NCI-H1092 (cell line): ENCODE data around the gene EEF2KMT.
"Not testable (repeated sequence)": the region's sequence is repeated elsewhere in the genome, so short reads cannot be mapped to it uniquely, and the experiment has no call there.

Experiments
- DNase-seq: peaks from one replicate; lab custom pipeline; 2025; lab: John Stamatoyannopoulos, UW

EEF2KMT gene

DNA sequence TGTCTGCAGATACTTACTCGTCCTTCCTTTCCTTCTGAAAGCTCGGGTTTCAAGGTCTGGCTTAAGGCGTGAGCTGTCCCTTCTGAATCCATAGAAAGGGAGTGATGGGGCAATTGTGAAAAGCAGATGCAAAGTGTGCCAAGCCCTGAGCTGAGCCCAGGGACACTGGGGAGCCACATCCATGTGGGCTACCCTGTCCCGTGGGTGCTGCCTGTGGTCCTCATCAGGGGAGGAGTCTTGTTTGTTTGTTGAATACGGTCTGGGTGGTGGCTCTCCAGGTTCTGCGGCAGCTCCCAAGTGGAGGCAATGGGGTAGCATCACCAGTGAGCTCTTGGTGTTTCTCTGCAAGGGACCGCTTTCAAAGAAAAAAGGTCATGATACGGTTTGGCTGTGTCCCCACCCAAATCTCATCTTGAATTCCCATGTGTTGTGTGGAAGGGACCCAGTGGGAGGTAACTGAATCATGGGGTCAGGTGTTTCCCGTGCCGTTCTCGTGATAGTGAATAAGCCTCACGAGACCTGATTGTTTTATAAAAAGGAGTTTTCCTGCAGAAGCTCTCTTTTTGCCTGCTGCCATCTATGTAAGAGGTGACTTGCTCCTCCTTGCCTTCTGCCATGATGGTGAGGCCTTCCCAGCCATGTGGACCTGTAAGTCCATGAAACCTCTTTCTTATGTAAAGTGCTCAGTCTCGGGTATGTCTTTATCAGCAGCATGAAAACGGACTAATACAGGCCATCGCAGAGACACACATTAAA is 27.0 kb downstream of the EEF2KMT start:
- DNase-seq: no peak

DNA sequence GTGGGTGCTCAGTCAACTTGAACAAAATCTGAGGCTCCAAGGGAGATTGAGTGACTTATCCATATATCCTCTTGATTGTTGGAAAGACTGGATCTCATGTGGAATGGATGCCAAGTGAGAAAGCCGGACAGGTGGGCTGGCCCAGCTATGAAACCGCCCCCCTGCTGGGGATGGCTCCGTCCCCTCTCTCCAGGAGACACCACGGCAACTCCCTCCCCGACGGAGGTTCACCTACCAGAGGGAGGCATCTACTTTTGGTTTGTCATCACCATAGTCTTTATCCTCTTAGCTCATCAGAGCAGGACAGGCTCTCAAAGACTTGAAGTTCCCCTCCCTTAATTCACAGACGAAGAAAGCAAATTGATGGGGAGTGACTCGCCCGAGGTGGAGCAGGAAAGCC is 27.7 kb downstream of the EEF2KMT start:
- DNase-seq: no peak

DNA sequence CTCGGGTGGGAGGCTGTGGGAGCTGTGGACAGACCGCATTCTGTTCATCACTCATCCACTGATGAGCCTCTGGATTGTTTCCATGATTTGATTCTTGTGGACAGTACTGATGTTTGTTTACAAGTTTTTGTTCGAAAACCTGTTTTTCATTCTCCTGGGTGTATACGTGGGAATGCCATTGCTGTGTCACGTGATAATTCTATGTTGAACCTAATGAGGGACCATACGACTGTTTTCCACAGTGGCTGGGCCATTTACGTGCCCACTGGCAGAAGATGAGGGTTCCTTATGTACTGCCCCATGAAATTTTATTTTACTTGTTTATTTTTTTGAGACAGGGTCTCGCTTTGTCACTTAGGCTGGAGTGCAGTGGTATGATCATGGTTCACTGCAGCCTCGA is 28.5 kb downstream of the EEF2KMT start:
- DNase-seq: no peak

DNA sequence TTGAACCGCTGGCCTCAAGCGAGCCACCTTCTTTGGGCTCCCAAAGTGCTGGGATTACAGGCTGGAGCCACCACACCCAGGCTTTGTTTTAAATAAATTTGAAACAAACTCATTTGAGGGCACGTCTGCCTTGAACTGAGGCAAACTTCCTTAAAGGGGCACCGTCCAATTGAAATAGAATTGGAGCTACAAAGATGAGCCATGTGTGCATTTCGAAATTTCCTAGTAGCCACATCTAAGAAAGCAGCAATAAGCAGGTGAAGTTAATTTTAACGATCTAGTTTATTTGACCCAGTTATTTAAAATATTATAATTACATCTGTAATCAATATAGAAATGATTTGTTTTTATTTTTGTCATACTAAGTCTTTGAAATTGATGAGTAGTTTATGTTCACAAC is 31.1 kb downstream of the EEF2KMT start:
- DNase-seq: no peak

DNA sequence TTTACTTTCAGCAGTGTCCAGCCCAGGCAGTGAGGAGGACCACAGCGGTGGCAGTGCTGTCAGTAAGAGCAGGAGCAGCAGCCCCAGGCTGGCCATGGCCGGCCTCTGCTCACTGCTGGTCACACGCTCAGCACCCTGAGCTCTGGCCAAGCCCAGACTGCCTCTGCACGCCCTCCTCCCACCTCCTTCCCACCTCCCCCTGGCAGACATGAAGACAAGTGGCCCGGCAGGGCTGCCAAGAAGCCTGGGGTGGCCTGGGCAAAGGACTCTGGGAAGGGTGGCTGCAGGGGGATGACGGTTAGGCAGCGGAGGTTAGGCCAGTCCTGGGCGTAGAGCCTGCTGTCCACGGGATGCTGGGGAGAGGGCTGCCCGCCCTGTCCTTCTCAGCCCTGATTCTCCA is 31.8 kb downstream of the EEF2KMT start, which contains the start of gene C16orf89:
C16orf89 (minus strand) TSS at position 144 of the 400 bp plus-strand sequence; CDS start at position 96, 48 bp downstream.
- no peak for DNase-seq

DNA sequence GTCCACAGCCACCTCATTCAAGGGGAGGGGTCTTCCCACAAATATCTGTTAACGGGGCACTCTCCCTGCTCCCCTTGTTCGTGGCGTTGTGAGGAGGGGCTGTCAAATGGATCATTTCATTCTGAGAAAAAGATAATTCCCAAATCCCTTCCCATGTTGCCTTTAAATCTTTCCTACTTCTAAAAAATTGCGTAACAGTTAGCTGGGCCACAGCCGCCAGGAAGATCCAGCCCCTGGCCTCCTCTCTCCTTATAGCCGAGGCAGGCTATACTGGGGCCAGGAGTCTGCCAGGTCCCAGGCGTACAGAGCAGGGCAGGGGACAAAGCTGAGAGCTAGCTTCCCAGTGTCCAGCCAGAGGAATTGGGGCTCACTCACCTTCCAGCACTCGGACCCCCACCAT is 32.3 kb downstream of the EEF2KMT start:
- DNase-seq: no peak

DNA sequence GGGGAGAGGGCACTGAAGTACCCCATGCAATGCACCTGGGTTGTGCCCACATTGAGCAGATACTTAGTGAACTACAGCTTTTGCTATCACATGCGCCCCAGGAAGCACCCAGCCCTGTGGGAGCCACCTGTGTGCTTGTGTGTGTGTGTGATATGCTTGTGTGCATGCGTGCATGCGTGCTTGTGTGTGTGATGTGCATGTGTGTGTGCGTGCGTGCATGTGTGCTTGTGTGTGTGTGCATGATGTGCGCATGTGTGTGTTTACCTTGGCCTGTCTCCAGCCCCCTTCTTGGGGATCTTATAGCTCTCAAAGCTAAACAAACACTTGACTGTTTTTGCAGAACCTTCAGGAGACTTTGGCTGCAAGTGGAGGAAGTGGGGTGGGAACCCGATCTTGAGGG is 32.7 kb downstream of the EEF2KMT start:
- DNase-seq: no peak

DNA sequence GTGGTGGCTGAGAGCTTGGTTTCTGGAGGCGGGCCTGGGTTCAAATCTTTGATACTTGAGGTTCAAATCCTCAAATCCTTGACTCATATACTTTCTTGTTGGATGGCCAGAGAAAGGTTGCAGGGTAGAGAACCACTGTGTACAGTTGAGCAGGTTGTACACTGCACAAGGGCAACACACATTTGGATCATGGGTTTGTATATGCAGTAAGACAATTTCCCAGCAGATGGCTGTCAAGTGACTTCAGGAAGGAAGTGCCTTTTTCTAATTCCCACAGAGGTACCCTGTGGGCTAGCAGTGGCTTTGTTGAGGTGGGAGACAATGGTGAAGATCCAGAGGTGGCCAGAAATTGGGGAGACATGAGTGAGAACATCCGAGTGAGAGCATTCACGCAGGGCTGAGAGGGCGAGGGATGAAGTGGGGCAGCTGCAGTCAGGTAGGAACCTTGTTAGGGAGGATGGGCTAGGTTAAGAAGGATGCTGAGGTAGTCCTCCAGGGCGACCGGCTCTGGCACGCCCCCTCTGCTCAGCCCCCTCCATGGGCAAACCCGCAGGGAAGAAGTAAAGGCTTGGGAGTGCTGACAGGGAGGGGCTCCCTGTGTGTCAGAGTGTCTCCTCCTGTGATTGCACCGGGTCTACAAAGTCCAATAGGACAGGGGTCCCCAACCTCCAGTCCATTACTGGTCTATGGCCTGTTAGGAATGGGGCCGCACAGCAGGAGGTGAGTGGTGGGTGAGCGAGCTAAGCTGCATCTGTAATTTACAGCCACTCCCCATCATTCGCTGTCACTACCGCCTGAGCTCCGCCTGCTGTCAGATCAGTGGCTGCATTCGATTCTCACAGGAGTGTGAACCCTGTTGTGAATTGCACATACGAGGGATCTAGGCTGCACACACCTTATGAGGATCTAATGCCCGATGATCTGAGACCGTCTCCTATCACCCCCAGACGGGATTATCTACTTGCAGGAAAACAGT is 34.5 kb downstream of the EEF2KMT start:
- no peak for DNase-seq

DNA sequence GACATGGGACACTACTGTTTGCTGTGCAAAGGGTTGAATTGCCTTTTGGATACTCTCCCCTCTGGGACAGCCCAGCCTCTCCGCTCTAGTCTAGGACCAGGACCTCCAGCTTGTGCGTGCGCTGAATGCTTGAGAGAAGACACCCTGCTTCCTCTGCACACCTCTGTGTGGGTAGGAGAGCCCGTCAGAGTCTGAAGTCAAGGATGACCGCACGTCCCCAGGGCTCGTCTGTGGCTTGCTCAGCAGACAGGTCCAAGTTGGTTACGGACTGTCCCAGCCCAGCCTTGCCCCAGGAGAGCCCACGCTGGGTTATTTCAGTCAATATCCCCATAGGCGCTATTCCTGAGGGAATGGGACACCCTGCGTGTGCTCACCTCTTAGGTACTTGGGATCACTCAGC is 35.5 kb downstream of the EEF2KMT start:
- no peak for DNase-seq

DNA sequence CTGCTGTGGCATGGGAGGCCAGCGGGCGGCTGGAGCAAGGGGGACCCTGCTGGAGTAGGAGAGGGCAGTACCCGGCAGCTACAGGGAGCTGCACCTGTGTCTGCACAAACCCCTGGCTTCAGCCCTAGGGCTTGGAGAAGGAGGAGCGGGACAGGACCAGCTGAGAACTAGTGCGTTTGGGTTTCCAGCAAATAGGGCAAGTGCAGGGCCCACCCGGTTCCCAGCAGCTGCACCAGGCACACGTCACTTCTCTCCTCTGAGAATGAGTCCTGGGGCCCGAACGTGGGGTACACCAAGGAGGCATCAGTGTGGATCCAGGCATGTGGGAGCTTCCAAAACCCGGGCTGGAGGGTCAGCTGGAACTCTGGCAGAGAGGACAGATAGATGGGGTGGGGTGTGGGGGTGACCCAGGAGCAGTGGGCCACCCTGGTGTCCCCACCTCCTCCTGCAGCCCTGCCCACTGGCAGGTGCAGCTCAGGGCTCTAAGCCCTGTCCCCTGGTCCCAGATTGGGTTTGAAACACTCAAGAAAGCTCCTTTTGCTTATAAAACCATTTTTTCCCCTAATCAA is 37.4 kb downstream of the EEF2KMT start:
- no peak for DNase-seq

DNA sequence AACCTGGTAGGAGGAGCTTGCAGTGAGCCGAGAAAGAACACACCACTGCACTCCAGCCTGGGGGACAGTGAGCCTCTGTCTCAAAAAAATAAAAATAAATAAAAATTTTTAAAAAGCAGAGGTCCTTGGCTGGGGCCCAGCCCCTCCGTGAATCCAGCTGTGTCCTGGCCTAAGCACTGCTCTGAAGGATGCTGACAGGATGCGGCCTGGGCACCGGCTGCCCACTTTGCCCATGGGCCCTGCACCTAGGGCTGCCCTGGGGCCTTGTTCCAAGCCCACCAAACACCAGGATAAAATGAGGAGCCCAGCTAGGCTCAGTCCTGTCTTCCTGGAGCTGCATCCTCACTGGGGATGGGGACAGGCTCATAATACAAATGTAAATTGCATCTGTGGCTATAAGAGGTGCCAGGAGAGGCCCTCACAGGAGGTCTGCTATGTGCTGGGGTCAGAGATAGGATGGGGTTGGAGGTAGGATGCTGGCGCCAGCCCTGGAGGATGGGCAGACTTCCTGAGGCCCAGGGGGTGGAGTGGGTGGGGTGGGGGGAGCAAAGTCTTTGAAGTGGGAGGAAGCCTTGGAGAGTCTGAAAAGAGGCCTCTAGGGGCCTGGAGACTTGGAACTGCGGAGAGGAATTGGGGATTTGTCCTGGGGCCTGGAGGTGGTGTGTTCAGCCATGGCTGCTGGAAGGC is 38.1 kb downstream of the EEF2KMT start:
- DNase-seq: no peak

DNA sequence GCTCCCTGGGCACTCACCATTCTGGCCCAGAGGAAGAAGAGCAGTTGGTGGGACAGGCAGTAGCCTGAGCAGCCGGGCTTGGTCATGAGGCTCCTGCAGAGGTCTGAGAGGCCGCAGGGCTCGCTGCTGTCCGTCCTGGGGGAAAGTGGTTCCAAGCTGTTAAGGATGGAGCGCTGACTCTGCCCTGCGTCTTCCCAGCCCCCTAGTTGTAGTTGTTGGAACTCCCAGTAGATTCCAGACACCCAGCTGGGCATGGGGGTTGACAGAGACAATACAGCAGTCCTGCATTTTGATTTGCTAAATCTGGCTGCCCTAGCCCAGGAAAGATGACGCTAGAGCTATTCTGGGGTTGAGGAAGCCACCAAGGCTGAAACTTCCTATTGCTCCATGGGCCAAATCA is 39.1 kb downstream of the EEF2KMT start:
- DNase-seq: no peak

DNA sequence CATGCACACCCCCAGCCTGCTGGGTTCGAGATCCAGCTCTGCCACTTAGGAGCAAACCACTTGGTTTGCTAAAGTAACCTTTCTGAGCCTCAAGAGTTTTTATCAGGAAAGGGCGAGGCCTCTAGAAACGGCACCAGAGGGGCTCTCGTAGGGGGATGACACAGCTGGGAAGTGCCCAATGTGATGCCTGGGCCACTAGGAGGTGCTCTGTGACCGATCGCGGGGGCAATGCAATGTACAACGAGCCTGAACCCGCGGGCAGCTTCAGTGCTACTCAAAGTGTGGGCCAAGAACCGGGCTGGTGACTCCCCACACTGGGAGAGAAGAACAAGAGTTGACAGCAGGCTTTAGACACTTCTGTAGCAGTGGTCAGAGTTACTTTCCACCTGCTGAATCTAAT is 41.2 kb downstream of the EEF2KMT start:
- no peak for DNase-seq

DNA sequence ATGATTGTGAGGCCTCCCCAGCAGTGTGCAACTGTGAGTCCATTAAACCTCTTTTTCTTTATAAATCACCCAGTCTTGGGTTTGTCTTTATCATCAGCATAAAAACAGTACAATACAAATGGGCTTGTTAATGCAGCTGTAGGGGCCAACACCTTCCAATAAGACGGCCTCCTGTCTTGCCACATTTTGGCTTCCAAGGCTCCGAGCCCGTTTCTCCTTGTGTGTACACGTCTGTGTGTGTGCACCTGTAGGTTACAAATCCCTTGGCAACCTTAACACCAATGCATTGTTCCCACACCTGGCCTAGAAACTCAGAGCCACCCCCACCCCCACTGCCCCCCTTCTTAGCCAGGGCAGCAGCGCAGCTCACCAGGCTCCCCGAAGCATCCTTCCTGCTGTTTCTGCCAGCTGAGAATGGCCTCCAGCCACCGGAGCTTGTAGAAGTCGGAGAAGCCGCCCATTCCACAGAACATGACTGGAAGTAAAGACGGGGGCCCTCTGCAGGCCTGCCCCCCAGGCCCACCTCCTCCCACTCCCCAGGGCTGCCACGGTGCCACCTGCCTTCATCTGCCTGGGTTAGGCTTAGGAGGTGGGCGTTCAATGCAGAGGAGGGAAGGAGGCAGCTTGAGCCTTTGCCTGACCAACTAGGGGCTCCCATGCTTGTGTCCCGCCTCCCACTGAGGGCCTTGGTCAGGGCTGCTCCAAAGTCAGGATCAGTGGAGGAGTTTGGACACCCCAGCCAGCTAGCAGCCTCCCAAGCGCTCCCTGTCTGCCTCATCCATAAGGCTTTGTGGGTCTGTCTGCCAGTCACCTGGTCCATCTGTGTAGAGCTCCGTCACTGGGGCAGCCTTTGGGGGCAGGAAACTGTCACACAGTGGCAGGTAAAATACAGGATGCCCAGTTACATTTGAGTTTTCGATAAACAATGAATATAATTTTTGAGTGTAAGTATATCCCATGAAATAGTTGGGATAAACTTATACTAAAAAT is 42.4 kb downstream of the EEF2KMT start:
- no peak for DNase-seq

DNA sequence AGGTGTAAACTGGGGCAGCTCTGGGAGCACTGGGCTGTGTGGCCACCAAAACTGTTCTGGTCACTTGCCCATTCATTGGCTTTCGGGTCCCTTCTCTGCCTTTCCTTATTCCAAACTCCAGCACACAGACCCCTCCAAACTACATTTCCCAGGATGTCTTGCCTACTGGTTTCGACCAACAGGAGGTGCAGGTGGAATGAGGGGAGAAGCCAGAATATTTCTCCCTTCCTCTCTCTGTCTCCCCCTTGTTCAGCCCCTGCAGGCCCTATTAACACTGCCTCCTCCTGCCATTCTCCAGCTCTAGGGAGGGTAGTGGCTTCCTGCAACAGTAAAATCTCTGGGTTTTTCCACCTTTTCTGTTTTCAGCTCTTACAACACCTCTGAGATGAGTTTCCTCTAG is 50.7 kb downstream of the EEF2KMT start:
- DNase-seq: no peak

DNA sequence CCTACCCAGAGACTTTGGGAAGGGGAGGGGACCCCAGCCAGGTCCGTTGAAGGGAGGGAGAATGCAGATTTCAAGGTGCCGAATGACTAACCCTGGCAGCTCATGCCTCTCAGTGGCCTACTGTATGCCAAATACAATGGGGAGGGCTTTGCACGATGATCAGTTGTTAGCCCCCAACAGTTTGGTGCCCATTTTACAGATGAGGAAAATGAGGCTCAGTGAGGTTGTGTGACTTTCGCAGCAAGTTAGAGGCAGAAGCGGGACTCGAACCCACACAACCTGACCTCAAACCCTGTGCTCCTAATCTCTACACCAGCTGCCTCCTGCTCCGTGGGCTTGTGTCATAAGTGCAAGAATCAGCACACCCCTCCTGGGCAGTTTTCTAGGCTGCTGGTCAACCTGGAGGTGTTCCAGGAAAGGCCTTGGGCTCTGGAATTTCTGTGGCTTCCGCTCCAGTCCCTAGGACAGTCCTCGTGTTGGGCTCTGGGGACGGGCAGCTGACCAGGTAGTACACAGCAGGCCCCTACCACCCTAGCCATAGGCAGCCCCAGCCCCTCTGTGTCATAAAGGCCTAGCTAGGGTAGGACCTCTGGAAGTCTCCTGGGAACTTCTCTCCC is 52.0 kb downstream of the EEF2KMT start:
- DNase-seq: no peak

DNA sequence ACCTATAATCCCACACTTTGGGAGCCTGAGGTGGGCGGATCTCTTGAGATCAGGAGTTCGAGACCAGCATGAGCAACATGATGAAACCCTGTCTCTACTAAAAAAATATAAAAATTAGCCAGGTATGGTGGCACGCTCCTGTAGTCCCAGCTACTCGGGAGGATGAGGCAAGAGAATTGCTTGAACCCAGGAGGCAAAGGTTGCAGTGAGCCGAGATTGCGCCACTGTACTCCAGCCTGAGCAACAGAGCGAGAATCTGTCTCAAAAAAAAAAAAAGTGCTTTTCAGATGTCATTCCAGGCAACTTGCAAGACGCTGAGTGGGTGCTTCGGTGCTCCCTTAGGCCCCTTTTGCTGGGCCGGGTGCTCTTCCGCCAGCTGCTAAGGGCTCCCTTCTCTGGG is 53.0 kb downstream of the EEF2KMT start:
- DNase-seq: not testable (repeated sequence)

DNA sequence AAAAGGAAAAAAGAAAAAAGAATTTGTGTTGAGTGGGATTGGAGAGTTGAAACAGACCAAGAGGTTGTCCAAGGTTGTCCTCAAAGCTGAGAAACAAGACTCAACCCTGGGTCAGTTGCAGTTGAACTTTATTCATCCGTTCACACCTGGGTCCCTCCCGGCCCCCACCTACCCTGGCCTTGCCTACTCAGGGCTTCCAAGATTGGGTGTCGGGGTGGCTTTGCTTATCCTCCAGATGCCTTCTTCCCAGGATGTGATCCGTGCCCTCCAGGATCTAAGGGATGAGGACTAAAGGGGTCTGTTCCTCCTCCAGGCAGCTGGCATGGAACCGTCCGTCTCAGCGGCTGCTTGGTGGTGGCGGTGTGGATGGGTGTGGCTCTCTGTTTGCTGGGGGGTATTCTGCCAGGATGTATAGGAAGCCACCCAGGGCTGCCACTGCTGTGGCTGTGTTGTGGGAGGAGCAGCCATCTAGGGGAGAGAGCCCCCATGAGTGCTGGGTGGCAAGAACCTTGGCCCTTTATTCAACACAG is 53.5 kb downstream of the EEF2KMT start:
- no peak for DNase-seq

DNA sequence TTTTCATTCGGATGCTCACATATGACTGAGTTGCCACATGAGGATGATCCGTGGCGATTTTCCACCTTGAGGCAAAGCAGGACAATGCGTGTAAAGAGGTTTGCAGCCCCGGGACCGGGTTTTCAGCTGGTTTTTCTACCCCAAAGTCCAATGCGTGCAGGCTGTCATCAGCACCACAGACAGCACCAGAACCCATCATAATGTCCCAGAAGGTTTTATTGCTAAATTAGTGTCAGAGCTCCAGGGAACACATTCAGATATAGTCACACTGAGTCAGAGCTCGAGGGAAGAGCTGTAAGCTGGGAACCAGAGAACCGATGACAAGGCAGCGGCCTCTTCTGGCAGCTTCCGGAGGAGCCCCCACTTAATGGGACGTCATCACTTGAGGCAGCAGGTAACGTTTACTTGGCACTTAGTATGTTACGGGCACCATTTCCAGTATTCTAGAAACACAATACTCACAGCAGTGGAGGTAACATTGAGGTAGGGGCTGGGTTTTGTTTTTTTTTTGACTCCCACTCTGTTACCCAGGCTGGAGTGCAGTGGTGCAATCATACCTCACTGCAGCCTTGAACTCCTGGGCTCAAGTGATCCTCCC is 54.9 kb downstream of the EEF2KMT start:
- DNase-seq: no peak
